ENCODE measurements around the gene AKR1C2.
"Not testable (repeated sequence)": the region's sequence is repeated elsewhere in the genome, so short reads cannot be mapped to it uniquely, and the experiment has no call there.

- not testable (repeated sequence) for TF ChIP-seq EZH2 (IDR thresholded peaks at IDR 0.05; ENCODE audit: borderline replicate concordance, low read depth, low read length, poor library complexity, severe bottlenecking); CTCF (conservative IDR thresholded peaks at IDR 0.05; ENCODE audit: low read depth, low read length)
Observed at GRCh38 chr10:5032444-5032843, 28.8 kb upstream of the AKR1C2 start.
